Left hindlimb (tissue), 1 donor: Measurements from ENCODE around the gene SLAMF8.

Experiments
- DNase-seq: peaks from one replicate; pipeline ENCODE4 v3.0.0-alpha.2; 2018

The SLAMF8 gene

DNA sequence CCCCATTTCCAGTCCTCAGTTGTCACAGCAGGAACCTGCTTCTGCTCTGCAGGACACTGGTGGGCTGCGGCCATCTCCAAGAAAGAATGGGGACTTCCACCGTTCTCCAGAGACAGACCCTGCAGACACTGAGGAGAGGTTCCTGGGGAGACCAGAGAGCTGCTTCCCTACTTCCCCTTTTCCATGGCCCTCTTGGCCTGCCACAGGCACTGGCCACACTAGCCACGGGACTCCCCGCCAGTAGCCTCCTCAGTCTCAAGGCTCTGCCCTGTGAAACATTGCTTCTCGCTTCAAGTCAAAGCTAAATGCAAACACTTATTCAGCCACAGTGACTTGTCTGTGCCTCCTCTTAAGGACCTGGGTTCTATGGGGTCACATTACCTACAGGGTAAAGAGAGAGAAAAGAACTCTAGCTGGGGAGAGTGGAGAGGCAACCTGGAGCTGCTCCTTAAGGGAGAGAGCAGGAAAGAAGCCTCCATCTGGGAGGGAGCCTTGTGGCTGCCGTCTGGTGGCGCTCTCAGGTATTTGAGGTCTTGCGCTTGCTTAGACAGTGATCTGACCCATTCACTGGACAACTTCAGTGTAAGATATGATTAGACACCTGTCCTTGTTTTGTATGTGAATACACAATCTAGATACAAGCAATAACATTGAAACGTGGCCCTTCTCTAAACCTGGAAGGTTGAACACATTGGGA lies 5.4 kb upstream of the SLAMF8 start:
- no peak for DNase-seq

DNA sequence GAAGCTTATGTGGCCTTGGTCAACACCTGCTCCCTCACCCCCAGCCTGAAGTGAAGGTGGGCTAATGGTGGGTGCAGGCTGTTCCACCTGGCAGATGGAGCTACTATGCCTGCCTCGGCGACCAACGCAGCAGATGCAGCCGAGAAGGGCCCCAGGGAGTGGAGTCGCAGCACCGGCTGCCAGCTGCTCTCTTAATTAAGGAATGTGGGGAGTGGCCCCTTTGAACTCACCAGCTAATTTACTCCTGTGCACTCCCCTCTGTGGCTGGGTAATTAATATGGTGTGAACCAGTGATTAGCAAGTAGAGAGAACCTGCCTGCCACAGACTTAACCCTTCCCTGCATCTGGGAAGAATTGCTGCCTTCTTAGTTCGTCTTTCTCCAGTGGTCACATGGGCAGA lies 3.3 kb upstream of the SLAMF8 start:
- DNase-seq, result no peak

- DNase-seq, result no peak
These were observed 1.1 kb upstream of the SLAMF8 start for GRCh38 chr1:159825564-159825963.

- no peak for DNase-seq
These were observed 423 bp downstream of the SLAMF8 start for GRCh38 chr1:159827102-159827490.

DNA sequence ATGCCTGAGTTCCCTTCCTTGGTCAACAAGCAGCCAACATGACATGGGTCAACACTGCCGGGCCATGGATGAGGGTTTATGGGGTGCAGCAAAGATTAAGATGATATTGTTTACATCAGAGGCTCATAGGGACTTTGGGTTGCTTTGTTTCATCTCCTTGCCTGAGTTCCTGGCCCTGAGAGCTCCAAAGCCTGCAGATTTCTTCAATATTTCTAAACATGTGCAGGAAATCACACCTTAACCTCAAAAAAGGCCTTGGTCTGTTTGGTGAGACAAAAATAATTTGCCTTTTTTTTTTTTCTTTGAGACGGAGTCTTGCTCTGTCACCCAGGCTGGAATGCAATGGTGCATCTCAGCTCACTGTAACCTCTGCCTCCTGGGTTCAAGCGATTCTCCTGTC lies 876 bp downstream of the SLAMF8 start:
- no peak for DNase-seq

DNA sequence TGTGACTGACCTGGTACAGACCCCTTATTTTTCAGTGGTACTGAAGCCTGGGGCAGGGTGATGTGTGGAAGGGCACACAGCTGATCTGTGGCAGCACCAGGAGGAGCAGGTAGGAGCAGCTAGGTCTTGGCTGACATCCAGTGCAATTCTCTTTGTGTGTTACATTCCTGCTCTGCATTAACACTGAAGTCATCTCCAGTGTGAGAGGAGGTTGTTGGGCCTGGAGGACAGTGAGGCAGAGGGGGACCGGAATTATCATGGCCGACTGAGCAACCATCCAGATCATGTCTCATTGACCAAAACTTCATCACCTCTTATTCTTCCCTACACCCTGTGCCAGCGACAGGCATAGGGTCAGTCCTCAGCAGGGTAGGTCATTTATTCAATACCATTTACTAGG lies 1.5 kb downstream of the SLAMF8 start:
- DNase-seq, result no peak

- no peak for DNase-seq
These were observed 2.1 kb downstream of the SLAMF8 start for GRCh38 chr1:159828581-159829272.

DNA sequence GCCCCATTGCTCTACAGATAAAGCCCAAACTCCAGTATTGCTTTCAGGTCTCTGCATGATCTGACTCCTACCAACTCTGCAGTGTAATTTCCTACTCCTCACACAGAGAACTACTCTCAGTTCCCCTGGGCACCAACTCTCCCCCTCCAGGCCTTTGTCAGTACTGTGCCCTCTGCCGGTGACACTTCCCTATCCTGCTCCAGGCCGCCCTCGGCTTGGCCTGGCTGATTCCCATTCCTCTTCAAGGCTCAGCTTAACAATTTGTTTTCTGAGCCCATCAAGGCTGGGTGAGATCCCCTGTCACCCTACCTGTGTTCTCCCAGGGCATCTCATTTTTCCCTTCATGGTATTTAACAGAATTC lies 2.6 kb downstream of the SLAMF8 start:
- DNase-seq, result no peak

DNA sequence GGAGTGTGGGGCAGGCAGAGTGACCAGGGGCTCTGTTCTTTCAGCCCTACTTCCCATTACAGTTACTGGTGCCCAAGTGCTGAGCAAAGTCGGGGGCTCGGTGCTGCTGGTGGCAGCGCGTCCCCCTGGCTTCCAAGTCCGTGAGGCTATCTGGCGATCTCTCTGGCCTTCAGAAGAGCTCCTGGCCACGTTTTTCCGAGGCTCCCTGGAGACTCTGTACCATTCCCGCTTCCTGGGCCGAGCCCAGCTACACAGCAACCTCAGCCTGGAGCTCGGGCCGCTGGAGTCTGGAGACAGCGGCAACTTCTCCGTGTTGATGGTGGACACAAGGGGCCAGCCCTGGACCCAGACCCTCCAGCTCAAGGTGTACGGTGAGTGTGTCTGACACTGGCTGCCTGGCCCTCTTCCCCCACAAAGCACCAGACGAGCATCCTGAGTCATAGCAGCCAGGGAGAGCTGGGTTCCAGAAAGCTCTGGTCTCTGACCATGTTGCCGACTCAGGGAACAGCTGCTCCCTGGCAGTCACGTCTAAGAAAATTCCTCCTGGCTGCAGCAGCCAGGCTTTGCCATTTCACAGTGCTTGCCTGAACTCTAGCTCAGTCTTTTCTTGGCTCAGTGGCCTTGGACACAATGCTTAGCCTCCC lies 3.3 kb downstream of the SLAMF8 start:
- DNase-seq, result peak; percentile 44

DNA sequence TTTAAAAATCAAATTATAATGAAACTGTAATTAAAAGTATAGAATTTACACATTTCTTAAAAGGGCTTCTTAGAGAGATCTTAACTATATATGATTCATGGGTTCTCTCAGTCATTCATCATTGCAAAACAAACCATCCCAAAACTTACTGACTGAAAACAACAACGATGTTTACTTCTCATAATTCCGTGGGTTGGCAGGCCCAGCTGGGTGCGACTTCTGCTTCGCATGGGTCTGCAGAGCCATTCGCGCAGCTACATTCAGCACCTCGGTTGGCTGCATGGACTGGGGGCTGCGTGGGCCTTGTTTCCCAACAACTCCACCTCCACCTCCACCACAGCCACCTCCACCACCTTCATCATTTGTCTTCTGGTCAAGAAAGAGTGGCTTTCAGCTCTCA lies 4.0 kb downstream of the SLAMF8 start:
- no peak for DNase-seq

- DNase-seq, result no peak
These were observed 4.9 kb downstream of the SLAMF8 start for GRCh38 chr1:159831412-159832141.

GRCh38 chr1:159832309-159832708 lies 5.6 kb downstream of the SLAMF8 start:
- DNase-seq, result no peak

DNA sequence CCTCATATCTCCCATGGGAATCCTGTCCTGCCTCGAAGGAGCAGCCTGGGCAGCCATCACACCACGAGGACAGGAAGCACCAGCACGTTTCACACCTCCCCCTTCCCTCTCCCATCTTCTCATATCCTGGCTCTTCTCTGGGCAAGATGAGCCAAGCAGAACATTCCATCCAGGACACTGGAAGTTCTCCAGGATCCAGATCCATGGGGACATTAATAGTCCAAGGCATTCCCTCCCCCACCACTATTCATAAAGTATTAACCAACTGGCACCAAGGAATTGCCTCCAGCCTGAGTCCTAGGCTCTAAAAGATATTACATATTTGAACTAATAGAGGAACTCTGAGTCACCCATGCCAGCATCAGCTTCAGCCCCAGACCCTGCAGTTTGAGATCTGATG lies 8.7 kb downstream of the SLAMF8 start:
- peak; percentile 7 for DNase-seq

- no peak for DNase-seq
These were observed 9.3 kb downstream of the SLAMF8 start for GRCh38 chr1:159835862-159836525.

DNA sequence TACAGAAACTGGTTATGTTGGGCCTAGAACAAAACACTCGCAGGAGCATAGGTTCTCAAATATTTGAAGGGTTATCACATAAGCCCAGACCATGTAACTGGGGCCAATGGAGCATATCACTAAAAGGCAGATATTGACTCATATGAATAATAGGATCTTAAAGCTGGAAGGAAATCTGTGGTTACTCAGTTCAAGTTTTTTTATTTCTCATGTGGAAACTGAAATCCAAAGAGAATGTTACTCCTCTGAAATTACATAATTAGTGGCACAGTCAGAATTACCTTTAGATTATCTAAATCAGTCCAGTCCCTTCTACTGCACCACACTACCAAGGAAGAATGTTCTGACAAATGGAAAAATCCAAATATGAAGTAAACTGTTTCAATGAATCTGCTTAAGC lies 12.0 kb downstream of the SLAMF8 start:
- no peak for DNase-seq

DNA sequence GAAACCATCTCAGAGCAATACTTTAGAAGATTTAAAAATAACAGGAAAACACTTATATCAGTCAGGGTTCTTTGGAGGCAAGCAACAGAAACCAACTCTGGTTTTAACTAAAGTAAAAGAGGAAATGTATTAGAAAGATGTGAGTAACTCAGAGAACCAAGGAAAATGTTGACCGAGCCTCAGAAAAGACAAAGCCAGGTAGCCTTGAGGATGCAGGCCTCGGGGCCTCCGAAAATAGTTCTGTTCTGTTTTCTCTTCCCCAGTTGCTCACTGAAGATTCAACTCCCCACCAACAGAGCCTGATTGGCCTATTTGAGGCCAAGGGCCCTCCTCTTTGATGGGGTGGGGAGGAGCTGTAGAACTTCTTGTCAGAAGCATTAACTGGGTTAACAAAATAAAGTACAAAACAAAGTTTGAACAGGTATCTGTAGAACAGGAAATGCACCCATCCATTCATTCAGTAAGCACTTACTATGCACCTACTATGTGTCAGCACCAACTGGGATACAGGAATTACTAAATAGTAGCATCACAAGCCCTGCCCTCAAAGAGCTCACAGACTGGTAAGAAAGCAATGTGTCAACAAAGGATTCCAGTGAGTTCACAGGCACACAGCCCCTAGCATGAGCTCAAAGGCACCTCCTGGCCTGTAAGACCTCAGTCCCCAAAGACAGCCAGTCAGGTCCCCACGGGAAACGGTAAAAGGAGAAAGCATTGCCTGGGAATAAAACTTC lies 12.6 kb downstream of the SLAMF8 start:
- DNase-seq, result peak; percentile 7

GRCh38 chr1:159841749-159842148 lies 15.1 kb downstream of the SLAMF8 start:
- peak; percentile 50 for DNase-seq

DNA sequence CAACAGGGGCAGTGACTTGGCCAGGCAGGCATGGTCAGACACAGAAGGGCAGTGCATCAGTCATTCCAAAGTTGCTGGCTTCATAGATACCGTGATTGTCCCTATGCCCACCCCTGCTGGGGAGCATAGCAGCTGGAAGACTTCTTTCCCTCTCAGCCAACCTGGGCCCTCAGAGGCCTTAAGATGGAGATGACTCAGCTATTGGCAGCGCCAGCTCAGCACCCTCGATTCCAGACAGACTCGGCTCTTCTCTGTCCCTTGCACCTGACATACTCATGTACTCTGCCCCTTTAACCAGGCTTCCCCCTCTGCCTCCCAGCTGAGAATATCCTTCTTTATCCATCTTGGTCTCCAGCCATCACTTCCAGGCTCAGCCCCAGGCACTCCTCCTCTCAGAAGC lies 16.8 kb downstream of the SLAMF8 start:
- no peak for DNase-seq

GRCh38 chr1:159845751-159846629 lies 19.3 kb downstream of the SLAMF8 start:
- DNase-seq, result no peak

DNA sequence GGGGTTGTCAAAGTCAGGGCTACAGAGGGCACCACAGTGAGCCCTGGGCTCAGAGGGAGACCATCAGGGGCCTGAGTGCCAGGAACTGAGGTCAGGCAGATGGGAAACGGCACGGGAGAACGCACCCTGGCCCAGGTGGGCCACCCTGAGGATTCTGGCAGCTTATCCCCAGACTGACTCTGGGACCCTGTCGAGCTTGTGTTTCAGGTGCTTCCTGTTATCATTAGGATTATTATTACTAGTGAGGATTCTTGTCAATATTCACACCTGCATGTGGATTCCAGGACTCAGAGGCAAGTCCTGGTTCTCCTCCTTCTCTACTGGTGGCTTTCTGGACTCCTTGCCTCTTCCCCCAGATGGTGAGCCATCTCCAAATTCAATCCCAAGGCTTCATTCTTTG lies 20.6 kb downstream of the SLAMF8 start:
- no peak for DNase-seq

GRCh38 chr1:159848326-159848725 lies 21.7 kb downstream of the SLAMF8 start:
- DNase-seq, result no peak
